DOHH2 (cell line): ENCODE data around the gene TAL1.

Source experiments
- CTCF ChIP-seq: fragments of 200-600 bp; sonication (generic); IDR thresholded peaks from one replicate; pipeline ENCODE4 v1.5.1; 2014; ENCODE audit warnings: antibody characterized with exemption, mild to moderate bottlenecking, low read depth, low read length; ENCODE audit not compliant: poor library complexity, severe bottlenecking
- EZH2phosphoT487 ChIP-seq: fragments of 200-600 bp; sonication (generic); IDR thresholded peaks from 2 replicates; pipeline ENCODE4 v1.6.1; 2017; ENCODE audit warnings: borderline replicate concordance, mild to moderate bottlenecking, antibody characterized with exemption, low read length, moderate library complexity, mixed read lengths

DNA sequence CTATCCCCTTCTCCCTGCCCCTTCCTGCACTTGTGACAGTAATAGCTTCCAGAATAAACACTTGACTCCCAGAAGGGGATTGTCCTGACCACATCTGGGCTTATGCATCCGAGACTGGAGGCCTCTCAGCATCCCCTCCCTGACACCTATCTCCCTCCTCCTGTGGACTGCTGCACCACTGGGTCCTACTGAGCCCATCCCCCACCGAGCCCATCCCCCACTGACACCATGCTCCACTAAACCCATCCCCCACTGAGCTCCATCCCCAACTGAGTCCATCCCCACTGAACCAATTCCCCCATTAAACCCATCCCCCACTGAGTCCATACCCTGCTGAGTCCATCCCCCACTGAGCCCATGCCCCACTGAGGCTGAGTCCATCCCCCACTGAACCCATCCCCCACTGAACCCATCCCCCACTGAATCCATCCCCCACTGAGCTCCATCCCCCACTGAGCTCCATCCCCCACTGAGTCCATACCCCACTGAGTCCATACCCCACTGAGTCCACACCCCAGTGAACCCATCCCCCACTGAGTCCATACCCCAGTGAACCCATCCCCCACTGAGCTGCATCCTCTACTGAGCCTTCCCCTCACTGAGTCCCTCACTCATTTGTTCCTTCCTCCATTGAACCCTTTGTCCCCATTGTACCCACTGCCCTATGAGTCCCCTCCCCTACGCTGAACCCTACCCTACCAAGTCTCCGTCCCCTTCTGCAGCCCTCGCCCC, 47.8 kb downstream of the TAL1 start:
- no peak for TF ChIP-seq CTCF
- no peak for TF ChIP-seq EZH2phosphoT487
